ENCODE data around the gene TMPRSS11F. TPM values are rescaled to one million over a fixed set of nuclear protein-coding genes. Genes with fewer than 3 reads are reported as not detected.

The TMPRSS11F gene
- total RNA-seq, 2 donors from 2014 or later = not detected

DNA sequence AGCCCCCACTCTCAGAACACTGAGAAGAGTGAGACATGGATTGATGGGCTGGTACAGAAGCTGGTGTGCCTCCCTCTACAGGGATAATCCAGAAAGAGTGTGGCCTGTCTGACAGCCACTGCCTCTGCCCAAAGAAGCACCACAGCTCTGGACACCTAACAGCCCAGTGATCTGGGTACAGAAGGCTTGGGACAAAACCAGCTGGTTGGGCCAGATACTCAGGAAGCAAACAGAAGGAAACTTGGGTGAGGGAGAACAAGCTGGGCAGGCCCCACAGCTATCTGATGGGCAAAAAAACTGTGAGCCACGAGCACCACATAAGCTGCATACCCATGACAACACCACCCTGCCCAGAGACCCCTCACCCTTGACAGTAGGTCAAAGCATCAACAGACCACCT lies 46.9 kb downstream of the TMPRSS11F start:
- intact Hi-C loops (cut with DNase I) = loop anchor here in 1 of 2 donors (1.0 kb wide), 1 partner anchor 18 kb away; no protein-coding TSS in a partner anchor
- DNase-seq (ENCODE audit: low spot score) = no peak

DNA sequence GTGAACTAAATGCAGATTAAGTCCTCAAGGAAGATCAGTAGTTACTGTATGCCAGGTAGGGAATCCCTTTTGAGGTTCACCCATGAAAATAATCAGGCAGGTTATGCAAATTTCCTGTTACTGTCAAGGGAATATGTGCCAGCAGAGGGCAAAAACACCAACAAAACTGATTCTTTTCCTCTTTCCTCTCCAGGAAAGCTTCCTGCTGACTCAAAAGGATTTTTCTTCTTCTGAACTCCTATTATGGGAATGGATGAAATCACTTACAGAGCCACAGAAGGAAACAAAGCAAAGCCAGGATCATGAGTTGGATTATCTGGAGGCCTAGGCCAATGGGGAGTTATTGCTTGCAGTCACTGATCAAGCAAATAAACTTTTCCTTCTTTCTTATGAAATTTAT lies 49.7 kb downstream of the TMPRSS11F start:
- DNase-seq (ENCODE audit: low spot score) = no peak
- intact Hi-C loops (cut with DNase I) = no loop called here

DNA sequence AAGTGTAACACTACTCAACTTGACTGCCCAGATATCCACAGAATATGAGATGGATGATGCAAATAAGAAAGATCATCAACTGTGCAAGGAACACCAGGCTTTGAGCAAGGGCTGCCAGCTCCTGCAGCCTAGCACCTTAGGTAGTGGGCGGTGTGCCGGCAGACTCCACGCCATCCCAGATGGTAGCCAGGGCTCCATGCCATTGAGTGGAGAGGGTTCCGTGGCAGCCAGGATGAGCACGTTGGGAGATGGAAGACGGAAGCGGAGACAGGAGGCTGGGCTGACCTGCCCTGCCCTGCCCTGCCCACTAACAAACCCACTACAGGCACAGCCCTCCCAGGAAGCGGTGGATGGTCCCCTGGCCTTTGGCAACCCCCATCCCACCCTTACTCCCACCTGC lies 51.9 kb downstream of the TMPRSS11F start:
- DNase-seq (ENCODE audit: low spot score) = no peak
- intact Hi-C loops (cut with DNase I) = no loop called here

DNA sequence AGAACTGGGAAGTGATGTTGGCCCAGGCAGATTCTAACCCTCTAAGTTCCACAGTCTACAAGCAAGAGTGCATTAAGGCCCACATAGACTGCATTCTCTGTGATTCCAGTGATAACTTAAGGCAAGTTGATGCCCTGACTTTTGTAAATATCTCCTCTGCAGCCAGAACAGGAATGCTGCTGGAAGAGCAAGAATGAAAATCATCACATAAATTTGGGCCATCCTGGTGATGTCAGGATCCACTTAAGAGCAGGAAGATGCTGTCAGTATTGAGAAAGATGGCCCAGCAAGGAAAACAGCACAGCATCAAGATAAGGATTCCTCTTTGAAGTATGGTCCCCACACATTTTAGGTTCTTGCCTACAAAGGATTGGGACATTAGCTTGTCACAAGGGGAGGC lies 52.4 kb downstream of the TMPRSS11F start:
- intact Hi-C loops (cut with DNase I) = no loop called here
- no peak for DNase-seq (ENCODE audit: low spot score)

DNA sequence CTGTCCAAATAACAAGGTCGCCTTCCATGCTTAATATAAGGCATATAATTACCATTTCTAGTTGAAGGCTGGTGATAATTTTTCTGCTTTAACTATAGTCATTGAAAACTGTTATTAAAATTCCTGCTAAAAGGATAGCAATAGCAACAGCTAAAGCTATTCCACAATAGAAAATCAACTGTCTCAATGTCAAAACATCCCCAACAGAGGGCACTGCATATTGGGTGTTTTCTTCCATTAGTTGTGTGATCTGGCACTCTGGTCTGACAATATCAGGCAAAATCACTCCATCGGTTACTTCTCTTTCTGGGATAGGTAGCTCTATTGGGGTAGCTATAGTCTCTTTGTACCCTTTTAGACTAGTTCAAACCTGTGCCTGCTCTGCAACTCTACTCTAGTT lies 53.5 kb downstream of the TMPRSS11F start:
- DNase-seq (ENCODE audit: low spot score) = no peak
- intact Hi-C loops (cut with DNase I) = no loop called here

DNA sequence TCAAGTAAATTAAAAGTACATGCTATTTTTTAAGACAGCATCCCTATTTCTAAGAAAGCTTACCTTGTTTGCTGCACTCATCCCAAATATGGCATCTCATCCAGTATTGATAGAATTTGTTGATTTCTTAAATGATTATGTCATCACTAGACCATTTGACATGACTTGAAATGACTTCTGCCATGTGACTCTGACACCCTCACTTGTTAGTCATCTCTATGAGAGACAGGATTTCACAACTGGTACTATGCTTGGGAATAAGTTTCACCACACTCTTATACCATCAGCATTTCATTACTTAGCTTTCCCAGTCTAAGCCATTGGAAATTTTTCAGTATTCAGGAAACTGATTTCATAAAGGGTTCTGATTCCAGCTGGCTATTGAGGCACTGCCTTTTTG lies 55.3 kb downstream of the TMPRSS11F start:
- no peak for DNase-seq (ENCODE audit: low spot score)
- intact Hi-C loops (cut with DNase I) = no loop called here

DNA sequence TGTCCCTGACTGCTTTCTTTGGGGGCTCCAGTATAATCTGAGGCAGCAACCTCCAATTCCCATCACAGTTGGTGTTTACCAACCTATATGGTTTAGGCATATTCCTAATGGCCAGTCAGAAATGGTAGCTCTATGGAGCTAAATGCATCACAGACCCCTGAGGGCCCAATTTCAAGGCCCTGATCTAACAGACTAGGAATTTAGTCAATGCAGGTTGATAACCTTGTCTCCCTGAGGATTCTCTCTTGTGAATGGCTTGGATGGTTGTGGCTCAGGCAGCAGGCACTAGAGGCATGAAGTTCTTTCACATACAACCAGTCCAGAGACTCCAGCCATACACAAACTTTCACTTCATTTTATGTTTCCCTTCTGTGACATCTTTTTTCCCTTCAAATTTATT lies 59.4 kb downstream of the TMPRSS11F start:
- no peak for DNase-seq (ENCODE audit: low spot score)
- intact Hi-C loops (cut with DNase I) = no loop called here

DNA sequence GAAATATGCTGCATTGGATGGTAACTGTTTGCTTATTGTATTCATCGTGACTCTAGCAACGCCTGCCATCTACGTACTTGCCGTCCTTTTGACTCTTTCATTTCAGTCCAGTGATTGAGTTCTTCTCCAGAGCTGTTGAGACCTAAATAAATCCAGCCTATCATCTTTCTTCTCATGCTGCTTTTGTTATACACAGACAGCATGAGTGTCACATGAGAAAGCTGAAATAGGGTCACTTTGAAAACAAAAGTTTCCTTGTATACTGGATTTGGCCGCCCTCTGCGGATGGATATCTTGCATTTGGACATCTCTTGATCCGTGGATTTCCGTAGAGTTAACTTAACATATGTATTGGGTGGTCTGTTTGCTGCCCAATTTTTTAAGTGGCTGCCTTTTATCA lies 67.2 kb downstream of the TMPRSS11F start:
- no peak for DNase-seq (ENCODE audit: low spot score)
- intact Hi-C loops (cut with DNase I) = no loop called here

DNA sequence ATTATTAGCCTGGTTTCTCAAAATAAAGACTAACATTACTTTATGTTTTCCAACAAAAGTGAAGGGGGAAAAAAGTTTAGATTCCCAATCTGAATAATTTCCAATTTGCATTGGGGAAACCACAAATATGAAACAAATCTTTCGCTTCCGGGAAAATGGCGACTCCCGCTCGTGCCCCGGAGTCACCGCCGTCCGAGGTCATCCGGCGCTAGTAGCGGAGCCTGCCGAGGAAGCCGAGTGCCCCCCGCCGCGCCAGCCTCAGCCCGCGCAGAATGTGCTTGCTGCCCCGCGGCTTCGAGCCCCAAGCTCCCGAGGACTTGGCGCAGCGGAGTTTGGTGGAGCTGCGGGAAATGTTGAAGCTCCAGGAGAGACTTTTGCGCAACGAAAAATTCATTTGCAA lies 91.4 kb downstream of the TMPRSS11F start:
- intact Hi-C loops (cut with DNase I) = no loop called here
- no peak for DNase-seq (ENCODE audit: low spot score)

DNA sequence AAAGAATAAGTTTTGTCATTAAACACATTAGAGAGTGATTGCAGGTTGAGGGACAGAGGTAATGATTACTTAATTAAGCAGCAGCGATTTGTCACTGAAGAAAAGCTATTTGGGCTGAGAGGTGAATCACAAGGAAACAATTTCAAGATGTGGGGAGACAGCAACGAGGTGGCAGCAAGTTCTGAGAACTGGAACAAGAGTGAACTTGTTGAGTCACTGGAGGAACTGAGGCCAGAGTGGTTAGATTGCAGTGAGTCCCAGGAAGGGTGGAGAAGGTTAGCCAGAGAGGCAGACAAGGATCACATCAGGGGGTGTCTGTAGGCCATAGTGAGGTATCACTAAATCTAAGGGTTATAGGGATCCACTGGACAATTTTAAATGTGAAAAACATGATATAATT lies 108.5 kb downstream of the TMPRSS11F start:
- no peak for DNase-seq (ENCODE audit: low spot score)
- intact Hi-C loops (cut with DNase I) = no loop called here

DNA sequence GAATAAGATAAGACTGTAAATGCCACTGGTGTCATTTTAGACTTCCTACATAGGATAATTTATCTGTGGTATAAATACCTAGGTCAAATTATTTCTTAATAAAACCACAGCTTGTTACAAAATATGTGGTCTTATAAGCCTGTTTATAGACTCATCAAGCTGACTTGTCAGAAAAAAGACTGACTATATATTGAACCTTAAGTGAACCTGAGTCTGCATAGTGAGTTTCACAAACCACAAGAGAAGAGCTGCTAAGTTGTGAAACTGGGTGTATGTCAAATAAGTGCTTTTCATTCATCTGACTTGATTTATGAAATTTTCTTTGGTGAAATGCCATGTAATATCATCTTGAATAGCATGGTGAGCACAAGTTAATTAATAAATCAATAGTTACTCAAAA lies 118.0 kb downstream of the TMPRSS11F start:
- intact Hi-C loops (cut with DNase I) = no loop called here
- DNase-seq (ENCODE audit: low spot score) = no peak

Other genes starting within 250 kb of the TMPRSS11F start
- not detected for gene TMPRSS11D, start 245.9 kb downstream of the TMPRSS11F start, total RNA-seq
- not detected for gene TMPRSS11A, start 166.4 kb downstream of the TMPRSS11F start, total RNA-seq
- not detected for gene TMPRSS11B, start 115.8 kb upstream of the TMPRSS11F start, total RNA-seq
- gene YTHDC1, start 220.2 kb upstream of the TMPRSS11F start, total RNA-seq = 10 to 100 TPM; 57.4 to 57.8 TPM